ENCODE results near the gene MYLK3. TPM values are rescaled to one million over a fixed set of nuclear protein-coding genes. Genes with fewer than 3 reads are reported as not detected.

The MYLK3 gene
- total RNA-seq, 2 donors from 2014 or later: 1.5 to 54.2 TPM

DNA sequence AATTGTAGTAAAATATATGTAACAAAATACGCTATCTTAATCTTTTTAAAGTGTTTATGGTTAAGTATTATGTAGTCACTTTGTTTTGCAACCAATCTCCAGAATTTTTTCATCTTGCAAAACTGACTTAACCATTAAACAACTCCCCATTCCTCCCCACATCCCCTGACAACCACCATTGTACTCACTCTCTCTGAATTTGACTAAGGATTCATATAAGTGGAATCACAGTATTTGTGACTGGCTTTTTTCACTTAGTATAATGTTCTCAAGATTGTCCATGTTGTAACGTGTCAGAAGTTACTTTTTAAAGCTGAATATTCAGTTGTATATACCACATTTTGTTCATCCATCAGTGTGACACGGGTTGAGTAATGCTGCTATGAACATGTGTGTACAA is 48.1 kb downstream of the MYLK3 start:
- no peaks in the 10 kb centered on the region for H3K36me3 ChIP-seq

DNA sequence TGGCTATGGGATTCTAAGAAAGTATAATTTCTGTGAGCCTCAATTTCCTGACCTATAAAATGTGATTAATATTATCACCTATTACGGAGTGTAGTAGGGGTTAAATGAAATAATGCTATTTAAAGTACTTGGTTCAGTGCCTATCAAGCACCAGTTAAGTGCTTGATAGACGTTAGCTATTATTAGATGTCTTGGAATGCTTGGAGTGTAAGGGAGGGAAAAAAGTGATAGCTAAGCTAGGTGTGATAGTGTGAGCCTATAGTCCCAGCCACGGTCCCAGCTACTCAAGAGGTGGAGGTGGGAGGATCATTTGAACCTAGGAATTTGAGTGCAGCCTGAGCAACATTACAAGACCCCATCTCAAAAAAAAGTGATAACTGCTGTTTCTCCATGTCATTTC is 51.2 kb downstream of the MYLK3 start:
- 81% methylated on average over 3 of the region's 3 CpGs for WGBS
- intact Hi-C loops (cut with DNase I): no loop called here
- TF ChIP-seq POLR2AphosphoS5 (IDR thresholded peaks at IDR 0.05) (no peak), POLR2A (IDR thresholded peaks at IDR 0.05) (no peak)
- TF ChIP-seq, protein P1, sequence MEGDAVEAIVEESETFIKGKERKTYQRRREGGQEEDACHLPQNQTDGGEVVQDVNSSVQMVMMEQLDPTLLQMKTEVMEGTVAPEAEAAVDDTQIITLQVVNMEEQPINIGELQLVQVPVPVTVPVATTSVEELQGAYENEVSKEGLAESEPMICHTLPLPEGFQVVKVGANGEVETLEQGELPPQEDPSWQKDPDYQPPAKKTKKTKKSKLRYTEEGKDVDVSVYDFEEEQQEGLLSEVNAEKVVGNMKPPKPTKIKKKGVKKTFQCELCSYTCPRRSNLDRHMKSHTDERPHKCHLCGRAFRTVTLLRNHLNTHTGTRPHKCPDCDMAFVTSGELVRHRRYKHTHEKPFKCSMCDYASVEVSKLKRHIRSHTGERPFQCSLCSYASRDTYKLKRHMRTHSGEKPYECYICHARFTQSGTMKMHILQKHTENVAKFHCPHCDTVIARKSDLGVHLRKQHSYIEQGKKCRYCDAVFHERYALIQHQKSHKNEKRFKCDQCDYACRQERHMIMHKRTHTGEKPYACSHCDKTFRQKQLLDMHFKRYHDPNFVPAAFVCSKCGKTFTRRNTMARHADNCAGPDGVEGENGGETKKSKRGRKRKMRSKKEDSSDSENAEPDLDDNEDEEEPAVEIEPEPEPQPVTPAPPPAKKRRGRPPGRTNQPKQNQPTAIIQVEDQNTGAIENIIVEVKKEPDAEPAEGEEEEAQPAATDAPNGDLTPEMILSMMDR (IDR thresholded peaks at IDR 0.05): no peak

More for the DNA sequence above, 48.1 kb downstream of the MYLK3 start:
- no peaks in the 10 kb centered on the region for H3K9me3 ChIP-seq
- H3K4me1 ChIP-seq (replicated peaks): no peaks in the 10 kb centered on the region
- no peak for DNase-seq (ENCODE audit: low spot score)
- WGBS: 95% methylated on average over 3 of the region's 3 CpGs
- TF ChIP-seq, protein P1 (IDR thresholded peaks at IDR 0.05): no peak
- TF ChIP-seq POLR2A (IDR thresholded peaks at IDR 0.05): no peak
- TF ChIP-seq POLR2AphosphoS5 (IDR thresholded peaks at IDR 0.05): no peak
- no peak overlapping the region for H3K27ac ChIP-seq
- intact Hi-C loops (cut with DNase I): no loop called here
- no peaks in the 10 kb centered on the region for H3K27me3 ChIP-seq (replicated peaks; ENCODE audit: insufficient read depth)
- H3K4me3 ChIP-seq: no peak overlapping the region

DNA sequence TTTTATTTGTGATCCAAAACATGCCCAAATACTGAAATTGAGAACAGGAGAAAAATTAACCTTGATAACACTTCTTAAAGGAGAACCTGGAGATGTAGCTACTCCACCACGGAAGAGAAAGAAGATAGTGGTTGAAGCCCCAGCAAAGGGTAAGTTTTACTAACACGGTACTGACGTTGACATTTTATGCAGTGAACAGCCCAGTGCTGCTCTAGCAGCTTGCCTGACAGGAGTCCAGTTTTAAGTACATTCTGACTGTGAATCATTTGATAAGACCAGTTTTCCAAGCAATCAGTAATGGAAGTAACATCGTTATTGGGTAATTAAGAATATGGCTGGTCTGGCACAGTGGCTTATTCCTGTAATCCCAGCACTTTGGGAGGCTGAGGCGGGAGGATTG is 52.2 kb downstream of the MYLK3 start:
- H3K4me1 ChIP-seq (replicated peaks): no peaks in the 10 kb centered on the region
- H3K4me3 ChIP-seq: no peak overlapping the region
- WGBS: 92% methylated on average over 5 of the region's 5 CpGs
- H3K9me3 ChIP-seq: no peaks in the 10 kb centered on the region
- no peaks in the 10 kb centered on the region for H3K27me3 ChIP-seq (replicated peaks; ENCODE audit: insufficient read depth)
- no peak for DNase-seq (ENCODE audit: low spot score)
- no peaks in the 10 kb centered on the region for H3K36me3 ChIP-seq
- no peak overlapping the region for H3K27ac ChIP-seq
- TF ChIP-seq, protein P1 (IDR thresholded peaks at IDR 0.05): no peak
- no peak for TF ChIP-seq POLR2AphosphoS5 (IDR thresholded peaks at IDR 0.05)
- no peak for TF ChIP-seq POLR2A (IDR thresholded peaks at IDR 0.05)
- intact Hi-C loops (cut with DNase I): no loop called here

More for the DNA sequence above, 51.2 kb downstream of the MYLK3 start:
- Histone ChIP-seq H3K4me1 (replicated peaks) (no peaks in the 10 kb centered on the region), H3K4me3 (no peak overlapping the region), H3K36me3 (no peaks in the 10 kb centered on the region), H3K27ac (no peak overlapping the region), H3K27me3 (replicated peaks; ENCODE audit: insufficient read depth) (no peaks in the 10 kb centered on the region), H3K9me3 (no peaks in the 10 kb centered on the region)
- no peak for DNase-seq (ENCODE audit: low spot score)

DNA sequence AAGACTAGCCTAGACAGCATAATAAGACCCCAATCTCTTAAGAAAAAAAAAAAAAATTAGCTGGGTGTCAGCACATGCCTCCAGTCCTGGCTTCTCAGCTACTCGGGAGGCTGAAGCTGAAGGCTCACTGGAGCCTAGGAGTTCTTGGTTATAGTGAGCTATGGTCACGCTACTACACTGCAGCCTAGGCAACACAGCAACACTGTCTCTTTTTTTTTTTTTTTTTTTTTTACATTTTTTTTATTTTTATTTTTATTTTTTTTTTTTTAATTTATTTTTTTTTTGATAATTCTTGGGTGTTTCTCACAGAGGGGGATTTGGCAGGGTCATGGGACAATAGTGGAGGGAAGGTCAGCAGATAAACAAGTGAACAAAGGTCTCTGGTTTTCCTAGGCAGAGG is 54.5 kb downstream of the MYLK3 start:
- intact Hi-C loops (cut with DNase I): no loop called here
- Histone ChIP-seq H3K9me3 (no peaks in the 10 kb centered on the region), H3K27me3 (replicated peaks; ENCODE audit: insufficient read depth) (no peaks in the 10 kb centered on the region), H3K36me3 (no peaks in the 10 kb centered on the region), H3K4me3 (no peak overlapping the region), H3K4me1 (replicated peaks) (peaks cover 4% of the 10 kb centered on the region), H3K27ac (no peak overlapping the region)
- WGBS: 94% methylated on average over 2 of the region's 2 CpGs
- no peak for DNase-seq (ENCODE audit: low spot score)
- TF ChIP-seq, protein P1 (IDR thresholded peaks at IDR 0.05): no peak
- no peak for TF ChIP-seq POLR2A (IDR thresholded peaks at IDR 0.05)
- TF ChIP-seq POLR2AphosphoS5 (IDR thresholded peaks at IDR 0.05): no peak

DNA sequence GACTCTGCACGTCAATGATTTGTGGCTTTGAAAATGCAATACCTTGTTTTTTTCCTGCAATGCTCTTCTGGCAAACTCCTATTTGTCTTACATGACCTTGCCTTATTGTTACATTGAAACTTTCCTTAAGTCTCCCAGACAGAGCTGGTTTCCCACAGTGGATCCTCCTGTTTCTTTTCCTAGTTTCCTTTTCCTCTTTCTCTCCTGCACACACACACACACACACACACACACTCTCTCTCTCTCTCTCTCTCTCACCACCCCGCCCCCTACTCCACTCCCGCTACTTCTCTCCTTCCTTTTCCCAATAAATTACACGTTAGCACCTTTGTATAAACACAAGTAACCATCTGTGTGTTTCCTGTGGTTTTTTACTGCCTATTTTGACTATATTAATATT is 56.4 kb downstream of the MYLK3 start:
- intact Hi-C loops (cut with DNase I): no loop called here
- no peaks in the 10 kb centered on the region for H3K27me3 ChIP-seq (replicated peaks; ENCODE audit: insufficient read depth)

More for the DNA sequence above, 56.4 kb downstream of the MYLK3 start:
- Histone ChIP-seq H3K4me3 (no peak overlapping the region), H3K36me3 (no peaks in the 10 kb centered on the region), H3K9me3 (no peaks in the 10 kb centered on the region), H3K27ac (no peak overlapping the region), H3K4me1 (replicated peaks) (peaks cover 4% of the 10 kb centered on the region)
- 56% methylated on average over 4 of the region's 4 CpGs for WGBS
- DNase-seq (ENCODE audit: low spot score): no peak
- TF ChIP-seq POLR2AphosphoS5 (IDR thresholded peaks at IDR 0.05) (no peak), POLR2A (IDR thresholded peaks at IDR 0.05) (no peak)
- TF ChIP-seq, protein P1 (IDR thresholded peaks at IDR 0.05): no peak

Data from prostate gland (tissue), 2 donors.